GDM1 (cell line): ENCODE data around the gene TRABD2B.

Source experiments
- DNase-seq: peaks from one replicate; lab custom pipeline; 2025; lab: John Stamatoyannopoulos, UW

Gene TRABD2B

GRCh38 chr1:47935856-47936255 is 61.3 kb downstream of the TRABD2B start:
- no peak for DNase-seq

GRCh38 chr1:47935163-47935562 is 62.0 kb downstream of the TRABD2B start:
- no peak for DNase-seq

DNA sequence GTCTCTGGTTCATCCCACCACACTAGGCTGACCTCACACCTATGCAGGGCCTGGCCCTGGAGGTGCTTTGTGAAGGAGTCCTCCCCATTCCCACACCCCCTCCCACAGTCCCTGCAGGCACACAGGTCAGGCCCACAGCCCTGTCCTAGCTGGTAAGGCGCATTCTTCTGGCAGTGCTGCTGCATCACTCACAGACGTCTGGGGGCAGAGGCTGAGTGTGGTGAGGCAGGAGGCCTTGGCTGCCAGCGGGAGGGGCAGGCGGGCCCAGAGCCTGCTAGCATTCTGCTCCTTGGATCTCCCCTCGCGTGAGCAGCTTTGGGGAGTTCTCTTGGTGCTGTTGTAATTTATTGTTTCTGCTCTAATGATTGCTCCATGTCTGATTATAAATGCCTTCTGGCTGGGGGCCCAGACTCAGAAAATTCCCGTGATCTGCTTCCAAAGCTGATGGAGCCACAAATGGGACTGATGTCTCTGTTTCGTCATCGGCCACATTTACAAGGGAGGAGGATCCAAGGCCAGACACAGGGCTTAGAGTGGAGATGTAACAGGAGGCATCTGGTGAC is 62.9 kb downstream of the TRABD2B start:
- DNase-seq, result no peak

DNA sequence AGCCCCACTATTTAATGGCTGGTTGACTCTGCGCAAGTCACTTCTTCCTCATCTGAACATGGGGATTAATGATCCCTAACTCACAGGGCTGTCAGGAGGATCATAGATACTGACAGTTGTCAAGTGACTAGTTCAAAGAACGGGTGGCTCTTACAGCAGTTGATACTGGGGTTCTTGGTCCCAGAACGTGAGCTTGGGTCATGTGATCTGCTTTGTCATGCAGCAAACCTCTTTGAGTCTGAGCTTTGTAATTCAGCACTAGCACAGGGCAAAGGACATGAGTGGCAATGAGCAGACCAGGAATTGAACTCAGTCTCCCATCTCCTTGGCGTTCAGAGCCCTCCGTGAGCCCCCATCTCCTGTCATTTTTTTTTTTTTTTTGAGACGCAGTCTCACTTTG is 64.4 kb downstream of the TRABD2B start:
- no peak for DNase-seq

GRCh38 chr1:47931395-47931794 is 65.8 kb downstream of the TRABD2B start:
- no peak for DNase-seq

- DNase-seq, result no peak
Measured at GRCh38 chr1:47930210-47930840, 66.9 kb downstream of the TRABD2B start.

DNA sequence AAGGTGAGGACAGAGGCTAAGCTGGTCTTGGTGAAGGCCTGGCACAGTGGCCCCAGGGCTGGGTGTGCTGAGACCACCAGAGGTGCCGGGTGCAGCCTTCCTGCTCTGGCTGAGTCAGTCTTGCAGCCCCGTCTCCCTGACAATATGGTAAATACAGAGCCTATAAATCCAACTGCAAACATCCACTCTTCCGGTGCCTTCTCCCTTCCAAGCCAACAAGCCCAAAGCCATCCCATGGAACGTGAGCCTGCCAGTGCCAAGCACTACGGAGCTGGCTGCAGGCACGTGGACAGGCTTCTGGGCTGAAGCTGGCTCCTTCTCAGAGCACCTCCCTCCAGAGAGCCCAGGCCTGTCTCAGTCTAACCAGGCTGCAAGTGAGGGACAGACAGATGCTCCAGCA is 70.0 kb downstream of the TRABD2B start:
- no peak for DNase-seq

DNA sequence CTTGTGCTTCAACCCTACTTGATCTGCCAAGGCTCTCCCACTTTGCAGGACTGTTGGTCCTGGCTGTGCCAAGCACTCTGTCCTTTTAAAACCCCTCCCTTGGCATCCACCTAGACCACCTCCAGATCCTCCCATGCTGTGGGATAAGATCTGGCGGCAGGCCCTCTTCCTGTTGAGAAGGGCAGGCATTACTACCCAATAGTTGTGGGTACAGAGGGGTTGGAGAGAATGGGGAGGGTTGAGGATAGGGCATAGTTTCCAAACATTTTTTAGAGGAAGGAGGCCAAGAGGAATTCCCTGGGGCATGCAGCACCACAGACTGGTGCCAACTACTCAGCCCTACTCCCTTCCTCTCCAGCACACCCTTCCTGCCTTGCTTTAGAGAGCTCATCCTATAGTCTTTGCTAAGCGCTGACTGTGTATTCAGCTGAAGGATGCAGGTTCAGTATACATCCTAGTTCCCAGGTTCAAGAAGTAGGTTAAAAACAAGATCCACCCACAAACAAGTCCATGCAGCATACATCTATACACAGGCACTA is 70.7 kb downstream of the TRABD2B start:
- DNase-seq, result no peak

DNA sequence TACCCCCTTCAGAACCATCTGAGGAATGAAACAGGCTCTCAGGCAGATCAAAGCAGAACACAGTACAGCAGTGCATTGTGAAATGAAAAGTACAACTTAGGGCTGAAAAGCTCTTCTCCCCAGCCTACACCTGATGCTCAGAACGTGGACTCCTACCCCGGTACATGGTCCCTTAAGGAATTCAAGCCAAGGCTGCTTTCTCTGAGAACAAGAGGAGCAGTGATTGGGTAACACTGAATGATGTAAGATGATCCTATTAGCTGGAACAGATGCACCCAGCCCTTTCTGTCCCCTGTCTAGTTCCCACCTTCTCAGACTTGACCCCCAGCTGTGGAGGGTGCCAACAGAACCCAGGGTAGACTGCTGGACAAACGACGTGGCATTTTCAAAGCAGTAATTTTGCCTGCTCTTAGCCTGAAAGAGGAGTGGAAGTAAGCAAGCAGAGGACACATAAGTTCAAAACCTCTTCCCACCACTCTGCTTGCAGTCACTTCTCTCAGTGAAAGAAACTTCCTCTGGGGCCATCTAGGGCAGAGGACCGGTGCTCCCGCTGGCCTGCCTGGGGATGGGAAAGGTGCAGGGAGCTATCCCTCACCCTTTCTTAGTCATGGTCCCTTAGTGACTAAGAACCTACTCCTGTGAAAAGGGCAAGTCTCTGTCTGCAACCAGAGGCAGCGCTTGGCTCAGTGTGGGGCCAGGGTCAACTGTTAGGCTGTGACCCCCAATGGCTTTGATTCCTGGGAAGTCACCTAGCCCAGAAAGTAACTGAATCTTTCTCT is 72.7 kb downstream of the TRABD2B start:
- DNase-seq, result no peak

DNA sequence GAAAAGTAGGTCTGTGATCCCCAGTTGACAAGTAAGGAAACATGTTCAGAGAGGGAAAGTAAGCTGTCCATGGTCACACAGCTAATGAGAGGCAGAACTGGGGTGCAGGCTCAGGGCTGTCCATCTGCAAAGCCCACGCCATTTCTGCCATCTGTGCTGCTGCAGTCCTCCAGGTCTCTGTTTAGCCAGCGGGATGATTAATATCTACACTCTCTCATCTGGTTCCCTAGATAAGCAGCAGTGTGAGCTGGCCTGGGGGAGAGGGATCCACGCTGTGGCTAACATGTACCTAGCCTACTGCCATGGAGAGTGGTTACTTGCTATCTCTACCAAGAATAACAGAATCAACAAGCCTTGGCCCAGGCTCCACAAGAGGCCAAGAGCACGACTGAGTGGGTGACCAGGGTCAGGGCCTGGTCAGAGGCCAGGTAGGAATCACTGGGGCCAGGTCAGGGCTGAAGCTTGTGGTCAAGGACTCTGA is 75.2 kb downstream of the TRABD2B start:
- DNase-seq, result no peak

DNA sequence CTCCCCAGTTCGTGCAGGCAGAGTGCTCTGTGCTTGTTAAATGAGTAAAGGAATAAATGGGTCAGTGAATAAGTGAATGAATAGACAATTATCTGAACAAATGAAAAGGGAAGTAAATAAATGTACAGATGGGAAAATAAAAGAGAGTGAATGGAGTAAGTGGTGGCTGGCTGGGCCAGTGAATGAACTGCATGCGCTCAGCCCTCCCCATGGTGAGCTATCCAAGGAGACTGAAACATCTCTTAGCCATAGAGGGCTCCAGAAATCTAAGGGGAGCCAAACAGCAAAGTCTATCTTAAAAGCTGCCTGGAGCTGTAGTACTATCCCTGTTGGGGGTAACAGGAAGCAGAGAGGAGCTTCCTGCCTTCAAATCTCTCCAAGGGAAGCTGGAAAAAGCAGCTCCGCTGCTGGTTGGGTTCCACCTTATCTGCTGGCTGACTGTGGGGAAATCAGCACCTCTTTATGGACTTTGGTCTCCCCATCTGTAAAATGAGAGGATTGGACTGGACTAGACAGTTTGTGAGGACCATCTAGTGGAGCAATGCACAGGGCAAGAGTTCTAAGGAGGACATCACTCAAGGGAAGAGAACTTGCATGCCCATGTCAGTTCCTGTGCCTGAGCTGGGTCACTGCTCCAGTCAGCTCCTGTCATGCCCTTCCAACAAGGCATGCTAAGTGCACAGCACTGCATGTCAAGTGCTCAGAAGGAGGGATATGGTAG is 77.9 kb downstream of the TRABD2B start:
- no peak for DNase-seq

GRCh38 chr1:47918257-47918867 is 78.8 kb downstream of the TRABD2B start:
- no peak for DNase-seq

- DNase-seq, result no peak
Measured at GRCh38 chr1:47917687-47918086, 79.5 kb downstream of the TRABD2B start.

DNA sequence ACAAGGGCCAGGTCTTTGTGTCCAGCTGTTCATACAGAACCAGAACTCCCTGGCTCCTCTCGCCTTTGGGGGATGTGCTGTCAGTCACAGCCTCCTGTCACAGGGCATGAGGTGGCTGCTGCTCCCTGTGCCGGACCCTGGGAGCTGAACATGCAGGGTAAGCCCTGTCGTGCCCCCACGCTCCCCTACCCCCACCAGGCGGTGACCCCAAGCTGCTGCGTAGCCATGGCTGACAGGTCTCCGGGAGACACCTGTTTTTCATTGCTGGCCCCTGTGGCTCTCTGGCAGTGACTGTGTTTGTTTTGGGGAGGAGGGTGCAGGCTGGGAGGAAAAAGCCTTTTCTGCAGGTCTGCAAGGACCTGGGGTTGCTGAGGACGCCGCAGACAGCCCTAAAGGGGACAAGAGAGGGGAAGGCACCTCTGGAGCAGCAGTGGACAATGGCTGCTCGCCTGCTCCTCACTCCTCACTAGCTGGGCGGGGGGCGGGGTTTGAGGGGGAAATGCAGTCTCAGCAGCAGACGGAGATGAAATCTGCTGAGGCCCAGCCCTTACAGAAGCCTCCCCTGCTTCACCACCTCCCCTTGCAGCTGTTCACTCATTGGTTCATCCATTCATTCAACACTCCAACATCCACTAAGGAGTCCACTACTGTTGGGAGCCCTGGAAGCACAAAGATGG is 81.4 kb downstream of the TRABD2B start:
- no peak for DNase-seq

DNA sequence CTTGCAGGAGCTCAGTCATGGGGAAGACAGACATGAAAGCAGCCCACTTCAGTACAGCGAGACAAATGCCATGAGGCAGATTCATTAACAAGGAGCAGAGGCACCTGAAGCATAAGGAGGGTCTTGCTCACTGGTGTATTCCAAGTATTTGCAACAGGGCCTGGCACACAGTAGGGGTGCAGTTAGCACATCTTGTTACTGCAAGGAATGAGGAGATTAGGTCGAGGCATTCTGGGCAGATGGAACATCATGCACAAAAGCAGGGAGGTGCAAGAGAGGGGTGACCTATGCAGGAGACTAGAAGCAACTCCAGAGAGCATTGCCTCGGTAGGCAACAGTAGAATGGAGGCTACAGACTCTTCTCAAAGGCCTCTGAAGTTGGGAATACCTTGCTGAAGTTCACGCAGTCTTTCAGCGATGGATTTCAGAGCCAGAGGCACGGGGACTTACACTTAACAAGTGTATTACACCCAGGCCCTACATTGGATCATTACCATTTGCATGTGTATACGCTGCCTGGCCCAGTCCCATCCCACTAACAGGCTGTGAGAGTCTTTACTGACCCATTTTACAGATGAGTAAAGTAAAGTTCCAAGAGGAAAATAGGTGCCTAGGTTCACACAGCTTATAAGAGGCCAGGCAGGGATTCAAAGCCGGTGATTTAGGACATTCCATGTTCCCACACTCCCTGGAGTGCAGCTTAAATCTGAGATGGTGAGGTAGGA is 82.1 kb downstream of the TRABD2B start:
- no peak for DNase-seq

- DNase-seq, result no peak
Measured at GRCh38 chr1:47914218-47914938, 82.8 kb downstream of the TRABD2B start.

- no peak for DNase-seq
Measured at GRCh38 chr1:47913225-47913823, 83.9 kb downstream of the TRABD2B start.

GRCh38 chr1:47912756-47913155 is 84.4 kb downstream of the TRABD2B start:
- DNase-seq, result no peak

GRCh38 chr1:47911892-47912291 is 85.3 kb downstream of the TRABD2B start:
- DNase-seq, result no peak

GRCh38 chr1:47911424-47911823 is 85.8 kb downstream of the TRABD2B start:
- DNase-seq, result no peak
